SK-N-MC (cell line): ENCODE data around the gene SGSM1.

ENCODE experiments used
- DNase-seq: peaks from one replicate; pipeline ENCODE4 v3.0.0-alpha.2; 2011; ENCODE audit warnings: low read depth, low spot score
- H3K27ac ChIP-seq: fragments of 200-600 bp; sonication (generic); 2 replicates; pipeline ENCODE4 v1.5.1; 2016; ENCODE audit warnings: mixed run types
- H3K36me3 ChIP-seq: fragments of 200-600 bp; sonication (generic); 2 replicates; pipeline ENCODE4 v1.6.1; 2017; ENCODE audit warnings: antibody characterized with exemption, low read length, mixed read lengths; ENCODE audit not compliant: insufficient read depth
- H3K4me3 ChIP-seq: fragments of 200-600 bp; sonication (generic); 2 replicates; pipeline ENCODE4 v1.5.1; 2016
- H3K9ac ChIP-seq: fragments of 200-600 bp; sonication (generic); 2 replicates; pipeline ENCODE4 v1.8.0; 2017; ENCODE audit warnings: mixed run types, mixed read lengths; ENCODE audit not compliant: insufficient read length
- H3K9me3 ChIP-seq: fragments of 200-600 bp; sonication (generic); 2 replicates; pipeline ENCODE4 v1.6.1; 2017; ENCODE audit warnings: low read depth, mild to moderate bottlenecking, antibody characterized with exemption, low read length, moderate library complexity, mixed read lengths
- EZH2 ChIP-seq: fragments of 200-600 bp; sonication (generic); IDR thresholded peaks from one replicate; pipeline ENCODE4 v1.6.1; 2017; ENCODE audit warnings: antibody characterized with exemption
- FOXP2 ChIP-seq: optimal IDR thresholded peaks from 2 replicates; pipeline ENCODE3; 2011; ENCODE audit warnings: mild to moderate bottlenecking, moderate library complexity; ENCODE audit not compliant: insufficient read depth; ENCODE audit errors: extremely low read length, control extremely low read depth
- POLR2AphosphoS5 ChIP-seq: IDR thresholded peaks from 2 replicates; pipeline ENCODE4 v1.6.1; 2012; ENCODE audit warnings: mild to moderate bottlenecking, low read depth, low read length, borderline replicate concordance

Gene SGSM1

DNA sequence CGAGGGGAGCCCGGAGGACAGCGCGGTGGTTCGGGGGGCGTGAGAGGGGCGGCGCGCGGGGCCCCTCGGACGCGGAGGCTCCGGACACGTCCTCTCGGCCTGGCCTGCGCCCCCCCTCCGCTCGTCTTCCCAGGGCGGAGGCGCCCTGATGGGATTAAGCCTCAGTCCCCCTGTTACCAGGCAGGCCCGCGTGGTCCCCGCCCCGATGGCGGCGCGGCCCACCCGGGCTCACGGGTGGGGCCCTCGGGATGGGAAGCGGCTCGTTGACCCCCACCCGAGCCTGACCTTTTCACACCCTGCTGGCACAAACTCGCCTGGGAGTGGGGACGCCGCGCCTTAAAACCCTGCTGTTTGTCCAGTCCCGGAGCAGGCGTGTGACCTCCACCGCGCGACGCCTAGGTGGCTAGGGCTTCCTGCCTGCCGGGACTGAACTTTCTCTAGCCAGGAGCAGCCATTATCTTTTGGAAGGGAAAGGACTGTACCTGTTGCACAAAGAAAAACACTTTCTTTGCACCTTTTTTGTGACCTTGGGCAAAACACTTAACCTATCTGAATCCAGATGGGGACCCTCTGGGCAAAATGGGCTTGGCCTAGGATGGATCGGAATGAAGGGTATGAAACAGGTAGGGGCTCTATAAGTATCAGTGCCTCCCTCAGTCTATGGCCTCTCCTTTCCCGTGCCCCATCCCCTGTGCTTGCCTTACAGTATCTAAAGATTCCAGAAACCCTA lies 147.5 kb downstream of the SGSM1 start:
- no peak for DNase-seq
- no peaks in the 10 kb centered on the region for H3K9me3 ChIP-seq
- no peaks in the 10 kb centered on the region for H3K36me3 ChIP-seq
- TF ChIP-seq FOXP2 (no peak), POLR2AphosphoS5 (no peak), EZH2 (no peak)
- peak overlapping the region; percentile 79 for H3K4me3 ChIP-seq
- H3K27ac ChIP-seq: no peak overlapping the region
- H3K9ac ChIP-seq: no peak overlapping the region

DNA sequence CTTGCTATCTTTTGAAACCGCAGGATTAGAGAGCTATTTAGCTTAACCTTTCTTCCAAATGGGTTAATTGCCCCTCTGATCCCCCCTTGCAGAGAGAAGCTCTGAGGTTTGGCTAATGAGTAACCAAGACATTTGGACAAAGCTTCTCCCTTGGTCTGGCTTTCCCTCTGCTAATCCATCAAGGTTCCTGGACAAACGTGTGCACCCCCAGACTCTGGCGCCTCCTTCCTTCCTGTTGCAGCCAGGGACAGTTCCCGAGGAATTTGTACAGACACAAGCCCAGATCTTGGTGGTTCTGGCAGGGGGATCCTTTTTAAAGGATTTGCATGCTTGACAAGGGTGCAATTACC lies 148.1 kb downstream of the SGSM1 start:
- Histone ChIP-seq H3K4me3 (no peak overlapping the region), H3K27ac (no peak overlapping the region), H3K9me3 (no peaks in the 10 kb centered on the region), H3K36me3 (no peaks in the 10 kb centered on the region), H3K9ac (no peak overlapping the region)
- TF ChIP-seq POLR2AphosphoS5 (no peak), EZH2 (no peak), FOXP2 (no peak)
- DNase-seq: no peak

DNA sequence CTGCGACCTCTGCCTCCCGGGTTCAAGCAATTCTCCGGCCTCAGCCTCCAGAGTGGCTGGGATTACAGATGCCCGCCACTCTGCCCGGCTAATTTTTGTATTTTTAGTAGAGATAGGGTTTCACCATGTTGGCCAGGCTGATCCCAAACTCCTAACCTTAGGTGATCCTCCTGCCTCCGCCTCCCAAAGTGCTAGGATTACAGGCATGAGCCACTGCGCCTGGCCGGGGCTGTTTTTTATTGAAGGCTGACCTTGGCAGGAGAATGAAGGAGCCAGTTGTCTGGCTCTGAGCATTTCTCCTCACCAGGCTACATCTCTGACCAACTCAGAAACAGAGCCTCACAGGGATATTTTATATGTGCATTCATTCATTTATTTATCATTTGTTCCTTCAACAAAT lies 148.8 kb downstream of the SGSM1 start:
- H3K4me3 ChIP-seq: no peak overlapping the region
- no peak overlapping the region for H3K9ac ChIP-seq
- DNase-seq: no peak
- H3K27ac ChIP-seq: no peak overlapping the region
- no peaks in the 10 kb centered on the region for H3K9me3 ChIP-seq
- H3K36me3 ChIP-seq: no peaks in the 10 kb centered on the region
- TF ChIP-seq EZH2 (no peak), FOXP2 (no peak), POLR2AphosphoS5 (no peak)

DNA sequence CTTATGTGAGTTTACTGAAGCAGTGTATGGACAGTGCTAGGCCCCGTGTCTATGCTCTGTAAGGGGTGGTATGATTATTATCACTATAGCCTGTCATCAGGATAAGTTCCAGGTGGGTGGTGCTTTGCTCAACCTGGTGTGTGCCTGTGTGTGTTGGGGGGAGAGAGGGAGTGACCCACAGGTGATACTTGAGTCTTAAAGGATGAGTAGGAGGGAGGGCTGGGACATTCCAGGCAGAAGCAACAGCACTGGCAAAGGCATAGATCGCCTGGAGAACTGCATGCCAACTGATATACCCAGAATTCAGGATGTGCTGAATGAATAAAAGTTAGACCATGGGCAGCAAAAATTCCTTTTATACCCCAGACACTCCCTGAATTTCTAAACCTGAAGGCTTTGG lies 151.0 kb downstream of the SGSM1 start:
- TF ChIP-seq POLR2AphosphoS5 (no peak), EZH2 (no peak), FOXP2 (no peak)
- Histone ChIP-seq H3K27ac (no peak overlapping the region), H3K9me3 (no peaks in the 10 kb centered on the region), H3K9ac (no peak overlapping the region), H3K4me3 (no peak overlapping the region), H3K36me3 (no peaks in the 10 kb centered on the region)
- no peak for DNase-seq

DNA sequence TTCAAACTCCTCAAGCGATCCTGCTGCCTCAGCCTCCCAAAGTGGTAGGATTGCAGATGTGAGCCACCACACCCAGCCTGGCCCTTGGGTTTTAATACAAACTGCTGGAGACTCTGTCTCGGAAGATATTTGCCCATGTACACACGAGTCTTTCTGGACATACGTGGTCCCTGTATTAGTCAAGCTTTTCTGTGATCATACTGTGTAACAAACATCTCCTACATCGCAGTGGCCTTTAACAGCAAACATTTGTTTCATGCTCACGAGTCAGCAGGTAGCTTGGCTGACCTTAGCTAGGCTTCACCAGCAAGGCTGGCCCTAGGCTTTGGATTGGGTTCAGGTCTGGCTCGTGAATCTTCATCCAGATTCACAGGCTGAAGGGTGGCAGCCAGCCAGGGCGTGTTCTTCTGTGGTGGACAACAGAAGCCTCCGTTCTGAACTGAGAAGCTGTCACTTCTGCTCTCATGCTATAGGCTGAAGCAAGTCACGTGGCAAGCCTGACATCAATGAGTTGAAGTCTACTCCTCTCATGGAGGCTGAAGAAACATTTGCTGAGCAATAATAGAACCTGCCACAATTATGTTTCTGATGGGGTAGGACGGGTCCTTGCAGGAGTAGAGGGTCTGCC lies 155.3 kb downstream of the SGSM1 start:
- no peak overlapping the region for H3K4me3 ChIP-seq
- H3K27ac ChIP-seq: no peak overlapping the region
- no peaks in the 10 kb centered on the region for H3K9me3 ChIP-seq
- H3K36me3 ChIP-seq: no peaks in the 10 kb centered on the region
- no peak overlapping the region for H3K9ac ChIP-seq
- no peak for DNase-seq
- TF ChIP-seq EZH2: no peak
- no peak for TF ChIP-seq POLR2AphosphoS5
- TF ChIP-seq FOXP2: no peak

DNA sequence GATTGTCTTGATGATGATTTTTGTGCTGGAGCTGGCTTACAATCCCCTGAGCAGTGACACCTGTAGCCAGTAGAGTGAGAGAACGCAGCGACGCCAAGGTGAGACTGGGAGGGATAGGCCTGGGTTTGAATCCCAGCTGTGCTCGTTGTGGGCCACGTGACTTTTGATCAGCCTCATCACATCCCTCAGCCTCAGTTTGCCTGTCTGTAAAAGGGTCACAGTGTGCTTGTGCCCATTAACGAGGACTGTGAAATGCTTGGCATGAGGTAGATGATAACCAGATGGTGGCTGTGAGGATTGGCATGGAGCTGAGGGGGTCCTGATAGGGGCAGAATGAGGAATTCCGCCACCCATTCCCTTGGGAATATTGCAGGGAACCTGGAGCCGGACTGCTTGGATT lies 156.1 kb downstream of the SGSM1 start:
- no peak overlapping the region for H3K9ac ChIP-seq
- H3K4me3 ChIP-seq: no peak overlapping the region
- no peak overlapping the region for H3K27ac ChIP-seq
- no peaks in the 10 kb centered on the region for H3K36me3 ChIP-seq
- TF ChIP-seq POLR2AphosphoS5: no peak
- TF ChIP-seq FOXP2: no peak
- TF ChIP-seq EZH2: no peak
- no peak for DNase-seq
- H3K9me3 ChIP-seq: no peaks in the 10 kb centered on the region

DNA sequence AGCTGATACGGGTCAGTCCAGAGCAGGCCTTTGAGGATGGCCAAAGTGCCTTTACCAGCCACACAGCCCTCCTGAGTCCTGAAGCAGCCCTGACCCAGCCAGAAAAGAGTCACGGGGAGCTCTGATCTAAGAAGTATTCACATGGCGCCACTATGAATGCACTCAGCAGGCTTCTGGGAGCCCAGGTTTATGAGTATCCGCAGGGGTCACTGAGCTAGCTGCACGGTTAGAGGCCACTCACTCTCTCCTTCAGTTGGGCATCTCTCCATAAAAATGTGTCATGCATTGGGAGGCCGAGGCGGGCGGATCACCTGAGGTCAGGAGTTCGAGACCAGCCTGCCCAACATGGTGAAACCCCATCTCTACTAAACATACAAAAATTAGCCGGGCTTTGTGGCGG lies 156.8 kb downstream of the SGSM1 start:
- Histone ChIP-seq H3K9ac (no peak overlapping the region), H3K27ac (no peak overlapping the region), H3K36me3 (no peaks in the 10 kb centered on the region), H3K9me3 (no peaks in the 10 kb centered on the region), H3K4me3 (no peak overlapping the region)
- TF ChIP-seq EZH2 (no peak), POLR2AphosphoS5 (no peak), FOXP2 (no peak)
- no peak for DNase-seq

DNA sequence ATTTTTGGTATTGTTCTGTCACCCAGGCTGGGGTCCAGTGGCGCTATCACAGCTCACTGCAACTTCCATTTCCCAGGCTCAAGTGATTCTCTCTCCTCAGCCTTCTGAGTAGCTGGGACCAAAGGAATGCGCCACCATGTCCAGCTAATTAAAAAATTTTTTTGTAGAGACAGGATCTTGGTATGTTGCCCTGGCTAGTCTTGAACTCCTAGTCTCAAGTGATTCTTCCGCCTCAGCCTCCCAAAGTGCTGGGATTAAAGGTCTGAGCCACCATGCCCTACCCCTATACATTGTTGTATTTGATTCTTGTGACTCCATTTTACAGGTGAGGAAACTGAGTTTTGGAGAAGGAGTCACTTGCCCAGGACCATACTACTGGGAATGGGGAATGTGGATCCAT lies 158.4 kb downstream of the SGSM1 start:
- Histone ChIP-seq H3K4me3 (no peak overlapping the region), H3K9ac (no peak overlapping the region), H3K27ac (no peak overlapping the region), H3K9me3 (no peaks in the 10 kb centered on the region), H3K36me3 (no peaks in the 10 kb centered on the region)
- no peak for DNase-seq
- TF ChIP-seq EZH2: no peak
- no peak for TF ChIP-seq POLR2AphosphoS5
- TF ChIP-seq FOXP2: no peak
